ENCODE data around the gene PRRC2C. TPM values are rescaled to one million over a fixed set of nuclear protein-coding genes. Genes with fewer than 3 reads are reported as not detected.

The PRRC2C gene
- total RNA-seq, 2 donors from 2014 or later = 136 to 142 TPM

DNA sequence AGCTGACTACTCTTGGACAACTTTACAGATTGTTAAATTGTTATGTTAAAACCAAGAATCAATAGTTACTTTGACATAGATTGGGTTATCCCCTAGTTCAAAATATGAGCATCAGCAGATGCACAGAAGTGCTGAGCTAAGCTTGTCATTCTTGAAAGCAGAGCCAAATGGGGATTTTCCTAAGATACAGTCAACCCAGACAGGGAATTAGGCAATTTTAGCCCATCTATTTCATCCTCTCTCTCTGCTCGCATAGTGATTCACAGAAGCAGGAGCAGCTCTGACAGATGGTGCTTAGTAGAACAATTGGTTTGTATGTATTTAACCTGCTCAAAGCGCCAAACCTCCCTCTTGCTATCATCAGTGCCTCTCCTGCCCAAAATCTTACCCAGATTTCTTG, 27.9 kb upstream of the PRRC2C start:
- no peak overlapping the region for H3K4me3 ChIP-seq
- DNase-seq = no peak
- no peaks in the 10 kb centered on the region for H3K36me3 ChIP-seq
- intact Hi-C loops (cut with DNase I) = no loop called here
- no peaks in the 10 kb centered on the region for H3K4me1 ChIP-seq
- no peak overlapping the region for H3K27ac ChIP-seq
- no peaks in the 10 kb centered on the region for H3K9me3 ChIP-seq
- H3K27me3 ChIP-seq = no peaks in the 10 kb centered on the region
- H3K9ac ChIP-seq (ENCODE audit: low read depth in 2 of 2, low read length in 2 of 2) = no peak overlapping the region
- TF ChIP-seq, protein P1, sequence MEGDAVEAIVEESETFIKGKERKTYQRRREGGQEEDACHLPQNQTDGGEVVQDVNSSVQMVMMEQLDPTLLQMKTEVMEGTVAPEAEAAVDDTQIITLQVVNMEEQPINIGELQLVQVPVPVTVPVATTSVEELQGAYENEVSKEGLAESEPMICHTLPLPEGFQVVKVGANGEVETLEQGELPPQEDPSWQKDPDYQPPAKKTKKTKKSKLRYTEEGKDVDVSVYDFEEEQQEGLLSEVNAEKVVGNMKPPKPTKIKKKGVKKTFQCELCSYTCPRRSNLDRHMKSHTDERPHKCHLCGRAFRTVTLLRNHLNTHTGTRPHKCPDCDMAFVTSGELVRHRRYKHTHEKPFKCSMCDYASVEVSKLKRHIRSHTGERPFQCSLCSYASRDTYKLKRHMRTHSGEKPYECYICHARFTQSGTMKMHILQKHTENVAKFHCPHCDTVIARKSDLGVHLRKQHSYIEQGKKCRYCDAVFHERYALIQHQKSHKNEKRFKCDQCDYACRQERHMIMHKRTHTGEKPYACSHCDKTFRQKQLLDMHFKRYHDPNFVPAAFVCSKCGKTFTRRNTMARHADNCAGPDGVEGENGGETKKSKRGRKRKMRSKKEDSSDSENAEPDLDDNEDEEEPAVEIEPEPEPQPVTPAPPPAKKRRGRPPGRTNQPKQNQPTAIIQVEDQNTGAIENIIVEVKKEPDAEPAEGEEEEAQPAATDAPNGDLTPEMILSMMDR (IDR thresholded peaks at IDR 0.05) = no peak

- intact Hi-C loops (cut with DNase I) = no loop called here
- Histone ChIP-seq H3K27me3 (no peaks in the 10 kb centered on the region), H3K36me3 (no peaks in the 10 kb centered on the region), H3K27ac (no peak overlapping the region), H3K4me1 (no peaks in the 10 kb centered on the region), H3K9ac (ENCODE audit: low read depth in 2 of 2, low read length in 2 of 2) (no peak overlapping the region), H3K9me3 (no peaks in the 10 kb centered on the region), H3K4me3 (no peak overlapping the region)
- DNase-seq = no peak
- TF ChIP-seq, protein P1 (IDR thresholded peaks at IDR 0.05) = no peak
Measured at GRCh38 chr1:171460018-171460620, 25.2 kb upstream of the PRRC2C start.

GRCh38 chr1:171467626-171468025, 17.7 kb upstream of the PRRC2C start:
- Histone ChIP-seq H3K36me3 (no peaks in the 10 kb centered on the region), H3K4me1 (no peaks in the 10 kb centered on the region), H3K27ac (no peak overlapping the region), H3K4me3 (no peak overlapping the region), H3K9me3 (no peaks in the 10 kb centered on the region), H3K9ac (ENCODE audit: low read depth in 2 of 2, low read length in 2 of 2) (no peak overlapping the region), H3K27me3 (no peaks in the 10 kb centered on the region)
- no peak for DNase-seq
- TF ChIP-seq, protein P1 (IDR thresholded peaks at IDR 0.05) = no peak
- intact Hi-C loops (cut with DNase I) = no loop called here

GRCh38 chr1:171468120-171468750, 17.1 kb upstream of the PRRC2C start:
- intact Hi-C loops (cut with DNase I) = no loop called here
- no peak for DNase-seq
- Histone ChIP-seq H3K9me3 (no peaks in the 10 kb centered on the region), H3K27me3 (no peaks in the 10 kb centered on the region), H3K4me1 (no peaks in the 10 kb centered on the region), H3K27ac (no peak overlapping the region), H3K36me3 (no peaks in the 10 kb centered on the region), H3K4me3 (no peak overlapping the region), H3K9ac (ENCODE audit: low read depth in 2 of 2, low read length in 2 of 2) (no peak overlapping the region)
- TF ChIP-seq, protein P1 (IDR thresholded peaks at IDR 0.05) = no peak

DNA sequence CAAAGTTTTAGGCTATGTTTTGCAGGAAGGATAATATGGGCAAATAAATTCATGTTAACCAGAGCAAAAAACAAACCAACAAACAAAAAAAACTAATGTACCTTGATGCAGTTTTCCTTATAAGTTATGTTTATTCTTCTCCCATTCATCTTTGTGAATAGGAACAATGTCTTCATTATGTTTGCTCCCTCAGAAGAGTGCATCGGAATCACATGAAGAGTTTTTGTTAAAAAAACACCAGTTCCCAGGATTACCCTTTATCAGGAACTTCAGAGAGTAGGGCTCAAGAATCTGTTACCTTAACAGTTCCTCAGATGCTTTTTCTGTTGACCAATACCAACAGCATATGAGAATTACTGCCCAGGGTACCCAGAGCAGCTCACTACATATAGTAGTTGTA, 14.6 kb upstream of the PRRC2C start:
- TF ChIP-seq, protein P1 (IDR thresholded peaks at IDR 0.05) = no peak
- DNase-seq = no peak
- no peak overlapping the region for H3K27ac ChIP-seq
- no peaks in the 10 kb centered on the region for H3K4me1 ChIP-seq
- H3K4me3 ChIP-seq = no peak overlapping the region
- no peak overlapping the region for H3K9ac ChIP-seq (ENCODE audit: low read depth in 2 of 2, low read length in 2 of 2)
- H3K27me3 ChIP-seq = no peaks in the 10 kb centered on the region
- no peaks in the 10 kb centered on the region for H3K9me3 ChIP-seq
- no peaks in the 10 kb centered on the region for H3K36me3 ChIP-seq
- intact Hi-C loops (cut with DNase I) = no loop called here

All from colonic mucosa (tissue), 4 donors.